ENCODE results near the gene RAB3GAP2.

- TF ChIP-seq, protein P1, sequence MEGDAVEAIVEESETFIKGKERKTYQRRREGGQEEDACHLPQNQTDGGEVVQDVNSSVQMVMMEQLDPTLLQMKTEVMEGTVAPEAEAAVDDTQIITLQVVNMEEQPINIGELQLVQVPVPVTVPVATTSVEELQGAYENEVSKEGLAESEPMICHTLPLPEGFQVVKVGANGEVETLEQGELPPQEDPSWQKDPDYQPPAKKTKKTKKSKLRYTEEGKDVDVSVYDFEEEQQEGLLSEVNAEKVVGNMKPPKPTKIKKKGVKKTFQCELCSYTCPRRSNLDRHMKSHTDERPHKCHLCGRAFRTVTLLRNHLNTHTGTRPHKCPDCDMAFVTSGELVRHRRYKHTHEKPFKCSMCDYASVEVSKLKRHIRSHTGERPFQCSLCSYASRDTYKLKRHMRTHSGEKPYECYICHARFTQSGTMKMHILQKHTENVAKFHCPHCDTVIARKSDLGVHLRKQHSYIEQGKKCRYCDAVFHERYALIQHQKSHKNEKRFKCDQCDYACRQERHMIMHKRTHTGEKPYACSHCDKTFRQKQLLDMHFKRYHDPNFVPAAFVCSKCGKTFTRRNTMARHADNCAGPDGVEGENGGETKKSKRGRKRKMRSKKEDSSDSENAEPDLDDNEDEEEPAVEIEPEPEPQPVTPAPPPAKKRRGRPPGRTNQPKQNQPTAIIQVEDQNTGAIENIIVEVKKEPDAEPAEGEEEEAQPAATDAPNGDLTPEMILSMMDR (IDR thresholded peaks at IDR 0.05), result no peak
- no peak for TF ChIP-seq POLR2A (IDR thresholded peaks at IDR 0.05)
Measured at GRCh38 chr1:220227393-220227792, 44.9 kb downstream of the RAB3GAP2 start.

Measured in thyroid gland (tissue), 4 donors.